Thyroid gland (tissue), 4 donors: ENCODE data around the gene LAMP2.

ENCODE experiments used
- CTCF ChIP-seq, 6 experiments: fragments of 200-600 bp in 3 of 6; fragments of 450-650 bp in 3 of 6; sonication (generic) in 3 of 6; IDR thresholded peaks; one replicate each; pipeline ENCODE4 v1.5.1; 2016 to 2019; ENCODE audit warnings: antibody characterized with exemption in 6 of 6, mild to moderate bottlenecking in 2 of 6, inconsistent platforms in 1 of 6, moderate library complexity in 1 of 6
- POLR2A ChIP-seq, 2 donors: fragments of 450-650 bp; IDR thresholded peaks; one replicate each; pipeline ENCODE4 v1.6.1; 2017; ENCODE audit warnings: antibody characterized with exemption in 2 of 2, mild to moderate bottlenecking in 2 of 2, moderate library complexity in 1 of 2

GRCh38 chrX:120486786-120487185 lies 17.7 kb upstream of the LAMP2 start:
- no peak for TF ChIP-seq CTCF (IDR thresholded peaks at IDR 0.05)
- TF ChIP-seq POLR2A (IDR thresholded peaks at IDR 0.05) = no peak
